Esophagus muscularis mucosa (tissue), 4 donors: ENCODE measurements around the gene SCUBE2. TPM values are rescaled to one million over a fixed set of nuclear protein-coding genes. Genes with fewer than 3 reads are reported as not detected.

ENCODE experiments used
- DNase-seq: peaks from one replicate; pipeline ENCODE4 v3.0.0-alpha.2; 2017; ENCODE audit errors: extremely low spot score
- H3K27ac ChIP-seq, 4 donors: fragments of 200-600 bp; sonication (generic); replicated peaks in 1 of 4; 1 replicate in 3 of 4; 2 replicates in 1 of 4; pipeline ENCODE4 v1.5.1; 2016 to 2019; ENCODE audit warnings: mild to moderate bottlenecking in 1 of 4
- H3K27me3 ChIP-seq, 4 donors: fragments of 200-600 bp; sonication (generic); one replicate each; pipeline versions ENCODE4 v1.5.1 to v1.6.0; 2016 to 2019
- H3K36me3 ChIP-seq, 4 donors: fragments of 200-600 bp; sonication (generic); one replicate each; pipeline ENCODE4 v1.5.1; 2016 to 2019
- H3K4me1 ChIP-seq, 4 donors: fragments of 200-600 bp; sonication (generic); one replicate each; pipeline ENCODE4 v1.5.1; 2016 to 2019
- H3K4me3 ChIP-seq, 4 donors: fragments of 200-600 bp; sonication (generic); 1 replicate in 2 of 4; 2 replicates in 2 of 4; pipeline ENCODE4 v1.5.1; 2016 to 2019; ENCODE audit warnings: mild to moderate bottlenecking in 4 of 4, moderate library complexity in 1 of 4
- H3K9me3 ChIP-seq, 4 donors: fragments of 200-600 bp; sonication (generic); 1 replicate in 3 of 4; 2 replicates in 1 of 4; pipeline ENCODE4 v1.5.1; 2016 to 2019
- EP300 ChIP-seq: sonication (generic); formaldehyde crosslinking; IDR thresholded peaks from one replicate; pipeline ENCODE4 v1.6.1; 2017; ENCODE audit warnings: antibody characterized with exemption
- POLR2A ChIP-seq: fragments of 450-650 bp; IDR thresholded peaks from one replicate; pipeline ENCODE4 v1.6.1; 2017; ENCODE audit warnings: antibody characterized with exemption, moderate library complexity, mild to moderate bottlenecking, low read depth
- POLR2AphosphoS5 ChIP-seq, 2 donors: sonication (generic); formaldehyde crosslinking; IDR thresholded peaks; one replicate each; pipeline ENCODE4 v1.6.1; 2017; ENCODE audit warnings: antibody characterized with exemption in 2 of 2
- WGBS: methylation state at CpG from one replicate; pipeline ENCODE4 v1.1.5; 2018; 5-methylcytosine and 5-hydroxymethylcytosine counted together
- intact Hi-C: fragments of 100-400 bp; cut with DNase I; formaldehyde crosslinking; loops from one replicate; pipeline ENCODE4 v1.15.1; 2023
- total RNA-seq, 4 donors: library from RNA; depleted of rRNA; stranded (reverse); fragments of >200 nt; gene quantifications; one replicate each; pipeline versions ENCODE4 v1.1.0 to v1.2.1, GENCODE V29; 2016
- TF ChIP-seq, protein P1 (sequence below), 3 experiments: fragments of 200-600 bp in 2 of 3; fragments of 450-650 bp in 1 of 3; sonication (generic) in 2 of 3; IDR thresholded peaks; one replicate each; pipeline ENCODE4 v1.5.1; 2017 to 2019; ENCODE audit warnings: antibody characterized with exemption in 3 of 3, mild to moderate bottlenecking in 2 of 3, moderate library complexity in 1 of 3

The SCUBE2 gene
- total RNA-seq, result 10 to 100 TPM in 1 of 4 donors, 1 to 10 TPM in 3; 1.7 to 11.5 (median 8.2) TPM

DNA sequence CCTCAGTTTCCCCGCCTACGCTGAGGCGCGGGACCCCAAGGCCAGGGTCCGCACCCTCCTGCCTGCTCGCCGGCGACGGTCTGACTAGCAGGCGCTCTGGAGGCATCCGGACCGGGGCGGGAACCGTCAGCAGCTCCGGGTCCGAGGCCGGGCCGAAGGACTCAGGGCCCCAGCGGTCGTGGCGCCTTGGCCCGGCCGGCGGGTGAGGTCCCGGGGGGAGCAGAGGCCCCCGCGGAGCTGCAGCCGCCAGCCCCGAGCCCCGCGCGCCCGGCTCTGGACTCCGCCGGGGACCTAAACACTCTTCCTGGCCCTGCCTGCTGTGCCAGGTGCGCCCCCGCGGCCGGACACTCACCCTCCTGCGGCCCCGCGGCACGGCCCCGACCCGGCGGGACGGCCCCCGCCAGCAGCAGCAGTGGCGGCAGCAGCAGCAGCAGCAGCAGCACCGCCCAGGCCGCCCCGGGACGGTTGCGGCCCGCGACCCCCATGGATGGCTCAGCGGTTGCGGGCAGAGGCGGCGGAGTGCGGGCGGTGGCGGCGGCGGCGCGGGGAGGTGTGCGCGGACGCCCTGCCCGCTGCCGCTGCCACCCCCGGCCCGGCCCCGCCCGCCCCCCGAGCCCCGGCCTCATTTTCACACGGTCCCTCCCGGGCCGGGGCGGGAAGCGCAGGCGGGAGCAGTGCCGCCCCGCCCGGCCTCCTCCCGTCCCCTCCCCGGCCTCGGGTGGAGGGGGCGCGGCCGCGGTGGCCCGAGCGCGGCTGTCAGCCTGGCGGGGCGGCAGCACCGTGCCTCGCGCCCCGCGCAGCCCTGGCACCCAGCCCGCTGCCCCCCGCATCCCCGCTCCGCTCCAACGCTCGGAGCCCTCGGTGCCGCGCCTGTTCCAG lies at the start of gene SCUBE2:
Gene SCUBE2, minus strand, starts transcription at position 556 of the 879 bp plus-strand sequence. Its CDS starts 71 bp downstream, at position 485.
- TF ChIP-seq POLR2AphosphoS5 (IDR thresholded peaks at IDR 0.05) (no peak), POLR2A (no peak), EP300 (no peak)
- TF ChIP-seq, protein P1, sequence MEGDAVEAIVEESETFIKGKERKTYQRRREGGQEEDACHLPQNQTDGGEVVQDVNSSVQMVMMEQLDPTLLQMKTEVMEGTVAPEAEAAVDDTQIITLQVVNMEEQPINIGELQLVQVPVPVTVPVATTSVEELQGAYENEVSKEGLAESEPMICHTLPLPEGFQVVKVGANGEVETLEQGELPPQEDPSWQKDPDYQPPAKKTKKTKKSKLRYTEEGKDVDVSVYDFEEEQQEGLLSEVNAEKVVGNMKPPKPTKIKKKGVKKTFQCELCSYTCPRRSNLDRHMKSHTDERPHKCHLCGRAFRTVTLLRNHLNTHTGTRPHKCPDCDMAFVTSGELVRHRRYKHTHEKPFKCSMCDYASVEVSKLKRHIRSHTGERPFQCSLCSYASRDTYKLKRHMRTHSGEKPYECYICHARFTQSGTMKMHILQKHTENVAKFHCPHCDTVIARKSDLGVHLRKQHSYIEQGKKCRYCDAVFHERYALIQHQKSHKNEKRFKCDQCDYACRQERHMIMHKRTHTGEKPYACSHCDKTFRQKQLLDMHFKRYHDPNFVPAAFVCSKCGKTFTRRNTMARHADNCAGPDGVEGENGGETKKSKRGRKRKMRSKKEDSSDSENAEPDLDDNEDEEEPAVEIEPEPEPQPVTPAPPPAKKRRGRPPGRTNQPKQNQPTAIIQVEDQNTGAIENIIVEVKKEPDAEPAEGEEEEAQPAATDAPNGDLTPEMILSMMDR (IDR thresholded peaks at IDR 0.05), result no peak
- peaks cover 0 to 7% (median 0%) of the 10 kb centered on the region in 4 donors for H3K27me3 ChIP-seq
- intact Hi-C loops, result no loop called here
- H3K4me1 ChIP-seq, result peaks cover 9 to 19% (median 15%) of the 10 kb centered on the region in 4 donors
- H3K9me3 ChIP-seq, result no peaks in the 10 kb centered on the region
- DNase-seq, result peak; percentile 37
- 0% methylated on average over 4 of the region's 113 CpGs for WGBS
- no peaks in the 10 kb centered on the region for H3K36me3 ChIP-seq
- peak within 1 kb of the TSS in 1 of 4 donors; percentile 58 for H3K27ac ChIP-seq
- H3K4me3 ChIP-seq, result peak within 1 kb of the TSS; percentile 63 to 75 (median 66)

DNA sequence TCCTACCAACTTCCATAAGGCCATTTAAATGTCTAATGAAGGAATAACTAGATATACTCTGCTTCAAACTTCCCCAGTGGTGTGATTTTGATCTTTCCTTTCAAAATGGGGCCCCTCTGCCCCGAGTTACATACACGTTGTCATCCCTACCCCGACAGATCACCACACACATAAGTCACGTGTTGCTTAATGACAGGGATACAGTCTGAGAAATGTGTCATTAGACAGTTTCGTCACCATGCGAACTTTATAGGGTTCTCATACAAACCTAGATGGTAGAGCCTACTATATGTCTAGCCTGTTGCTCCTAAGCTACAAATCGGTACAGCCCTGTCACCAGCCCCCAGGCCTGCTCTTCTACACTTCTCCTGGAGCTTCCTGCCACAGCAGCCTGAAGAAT lies 49.8 kb upstream of the SCUBE2 start:
- Histone ChIP-seq H3K9me3 (no peaks in the 10 kb centered on the region), H3K36me3 (peaks cover 12 to 84% (median 76%) of the 10 kb centered on the region in 4 donors), H3K4me3 (no peak overlapping the region), H3K27ac (no peak overlapping the region), H3K4me1 (peaks cover 16 to 44% (median 31%) of the 10 kb centered on the region in 4 donors), H3K27me3 (no peaks in the 10 kb centered on the region)
- 89% methylated on average over 7 of the region's 7 CpGs for WGBS
- no peak for DNase-seq
- TF ChIP-seq POLR2AphosphoS5 (IDR thresholded peaks at IDR 0.05) (no peak), POLR2A (no peak), EP300 (no peak)
- TF ChIP-seq, protein P1 (IDR thresholded peaks at IDR 0.05), result no peak
- intact Hi-C loops, result no loop called here

DNA sequence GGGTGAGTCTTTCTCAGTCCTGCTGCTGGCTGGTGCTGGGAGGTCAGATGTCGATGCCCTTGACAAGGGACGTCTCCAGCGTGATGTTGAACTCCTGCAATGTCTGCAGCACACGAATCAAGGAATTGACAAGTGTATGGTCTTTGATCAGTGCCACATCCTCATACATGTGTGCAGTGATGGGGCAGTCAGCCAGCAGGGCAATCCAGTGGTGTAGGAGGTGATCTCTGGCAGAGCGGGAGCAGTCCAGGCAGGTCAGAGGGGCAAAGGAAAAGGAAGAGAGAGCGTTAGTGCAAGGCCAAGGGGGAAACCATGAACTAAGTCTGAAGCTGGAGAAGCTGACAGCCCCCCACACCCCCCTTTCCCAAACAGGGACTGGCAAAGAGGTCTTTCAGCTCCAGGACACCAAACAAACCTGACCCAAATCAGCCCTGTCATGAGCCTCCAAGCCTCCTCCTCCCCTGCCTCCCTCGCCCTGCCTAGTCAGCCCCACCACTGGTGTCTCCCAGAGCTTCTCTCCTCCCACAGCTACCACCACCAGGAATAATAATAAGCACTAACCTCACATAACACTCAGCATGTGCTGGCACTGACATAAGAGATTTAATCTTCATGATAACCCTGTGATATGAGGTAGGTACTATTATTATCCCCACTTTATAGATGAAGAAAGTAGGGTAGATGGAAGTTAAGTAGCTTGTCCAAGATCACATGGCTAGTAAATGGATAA lies 48.4 kb upstream of the SCUBE2 start:
- Histone ChIP-seq H3K4me3 (no peak overlapping the region), H3K27me3 (no peaks in the 10 kb centered on the region), H3K36me3 (peaks cover 12 to 79% (median 64%) of the 10 kb centered on the region in 4 donors), H3K4me1 (peaks cover 16 to 44% (median 31%) of the 10 kb centered on the region in 4 donors), H3K9me3 (no peaks in the 10 kb centered on the region), H3K27ac (peak overlapping the region; percentile 29 to 70 (median 48))
- intact Hi-C loops, result loop anchor here (5.0 kb wide), 1 partner anchor 222 kb away; no protein-coding TSS in a partner anchor
- TF ChIP-seq, protein P1 (IDR thresholded peaks at IDR 0.05), result no peak
- TF ChIP-seq POLR2A (no peak), EP300 (no peak), POLR2AphosphoS5 (IDR thresholded peaks at IDR 0.05) (no peak)
- 76% methylated on average over 7 of the region's 7 CpGs for WGBS
- no peak for DNase-seq

DNA sequence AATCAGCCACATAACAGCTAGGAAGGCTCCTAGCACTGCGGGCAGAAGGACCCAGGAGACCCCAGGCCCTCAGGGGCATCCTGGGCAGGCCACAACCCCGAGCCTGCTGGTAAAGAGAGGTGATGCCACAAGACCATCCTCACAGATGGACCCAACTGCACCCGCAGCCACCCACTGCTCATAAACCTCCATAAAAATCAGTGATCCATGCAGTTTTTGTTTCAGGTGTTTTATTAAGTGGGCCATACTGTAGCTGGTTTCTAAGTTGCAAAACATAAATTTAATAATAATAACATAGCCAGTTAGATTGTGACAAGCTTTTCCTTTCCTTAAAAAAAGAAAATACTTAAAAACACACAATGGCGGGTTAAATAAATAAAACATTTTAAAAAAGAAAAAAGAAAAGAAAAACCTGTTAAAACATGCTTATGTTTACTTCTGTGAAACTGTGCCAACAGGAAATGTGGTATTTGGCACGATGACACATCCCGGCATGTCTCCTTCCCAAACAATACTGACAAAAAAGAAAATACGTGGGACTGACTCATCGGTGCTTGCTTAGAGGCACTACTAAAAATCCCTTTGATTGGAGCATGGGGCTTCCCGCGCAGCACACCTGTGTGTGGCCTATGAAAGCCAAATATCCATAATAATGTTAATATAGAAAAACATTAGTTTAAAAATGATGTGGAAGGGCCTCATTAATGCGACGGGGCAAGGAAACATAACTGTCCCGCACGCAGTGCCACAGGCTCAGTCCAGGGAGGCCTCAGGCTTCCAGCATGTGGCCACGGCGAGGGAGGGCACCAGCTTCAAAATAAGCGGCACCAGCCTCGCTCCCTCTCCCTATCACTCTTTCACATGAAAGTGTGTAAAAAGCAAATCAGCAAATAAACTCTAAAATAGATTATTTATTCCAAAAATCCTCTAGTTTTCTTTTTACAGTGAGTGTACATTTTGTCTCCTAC lies 47.5 kb upstream of the SCUBE2 start:
- Histone ChIP-seq H3K4me1 (peaks cover 16 to 44% (median 31%) of the 10 kb centered on the region in 4 donors), H3K27ac (peak overlapping the region; percentile 29 to 70 (median 48)), H3K27me3 (no peaks in the 10 kb centered on the region), H3K9me3 (no peaks in the 10 kb centered on the region), H3K36me3 (peaks cover 8 to 75% (median 55%) of the 10 kb centered on the region in 4 donors), H3K4me3 (no peak overlapping the region)
- no peak for DNase-seq
- 59% methylated on average over 18 of the region's 18 CpGs for WGBS
- intact Hi-C loops, result loop anchor here (1.0 to 5.0 kb wide), 2 partner anchors 124 to 222 kb away; no protein-coding TSS in a partner anchor
- TF ChIP-seq EP300 (no peak), POLR2AphosphoS5 (IDR thresholded peaks at IDR 0.05) (peak in 1 of 2 donors; percentile 36)
